HCT116 (cell line): Measurements from ENCODE around the gene LTBP1. TPM values are rescaled to one million over a fixed set of nuclear protein-coding genes. Genes with fewer than 3 reads are reported as not detected.

ENCODE experiments used
- ATAC-seq: fragments of 200-7000 bp; cut with Tn5 transposase; 2 replicates; pipeline ENCODE4 v1.9.1; 2020; ENCODE audit warnings: mild to moderate bottlenecking, moderate library complexity
- BruUV-seq: library from RNA; stranded (reverse); fragments of 400-500 nt; replicated peaks from 2 replicates; lab custom pipeline; 2021; lab: Mats Ljungman, UMichigan
- CTCF ChIA-PET: fragments of 300-600 bp; sonication (Branson Sonifier 250); formaldehyde crosslinking; loops from one replicate; lab custom pipeline; 2021; ENCODE audit warnings: antibody characterized with exemption; lab: Charles Lee
- POLR2A ChIA-PET: fragments of 300-600, 350-600 bp; sonication (Branson Sonifier 250); formaldehyde crosslinking; loops from one replicate; lab custom pipeline; 2021; ENCODE audit warnings: antibody characterized with exemption; lab: Charles Lee
- RAD21 ChIA-PET, 2 experiments: fragments of 300-600 bp; sonication (Branson Sonifier 250); formaldehyde crosslinking; loops; one replicate each; lab custom pipeline; 2023; ENCODE audit warnings: low total read pairs in 2 of 2; ENCODE audit not compliant: uncharacterized antibody in 2 of 2, unreplicated experiment in 2 of 2, low non-redundant PET in 1 of 2; lab: Charles Lee
- DNase-seq: peaks from one replicate; pipeline ENCODE4 v3.0.0-alpha.2; 2010; ENCODE audit warnings: low read depth, low spot score
- H2AFZ ChIP-seq: fragments of 200-600 bp; shearing (Covaris generic), sonication (generic); 2 replicates; pipeline ENCODE4 v1.6.1; 2017; ENCODE audit warnings: low read depth, mixed run types, mixed read lengths, antibody characterized with exemption, low read length; ENCODE audit not compliant: poor library complexity, severe bottlenecking
- H3K27ac ChIP-seq: 2 replicates; pipeline ENCODE4 v1.5.1; 2012; ENCODE audit warnings: low read depth, low read length
- H3K27me3 ChIP-seq: fragments of 200-600 bp; sonication (generic); 2 replicates; pipeline ENCODE4 v1.6.1; 2016; ENCODE audit warnings: mixed run types, low read length, mixed read lengths; ENCODE audit not compliant: insufficient read depth
- H3K36me3 ChIP-seq, 2 experiments: fragments of 200-500 bp in 1 of 2; fragments of 200-600 bp in 1 of 2; sonication (Bioruptor generic) in 1 of 2; sonication (generic) in 1 of 2; 2 replicates each; pipeline versions ENCODE4 v1.5.1 to v1.6.1; 2014 to 2016; ENCODE audit warnings: low read length in 2 of 2, inconsistent platforms in 1 of 2, mixed read lengths in 1 of 2, mixed run types in 1 of 2; ENCODE audit not compliant: insufficient read depth in 2 of 2, control insufficient read depth in 1 of 2
- H3K4me1 ChIP-seq, 2 experiments: fragments of 200-600 bp in 1 of 2; sonication (generic) in 1 of 2; 2 replicates each; pipeline versions ENCODE4 v1.5.1 to v1.6.1; 2012 to 2017; ENCODE audit warnings: low read length in 2 of 2, inconsistent platforms in 1 of 2, mild to moderate bottlenecking in 1 of 2, mixed read lengths in 1 of 2, mixed run types in 1 of 2, moderate library complexity in 1 of 2; ENCODE audit not compliant: insufficient read depth in 2 of 2, control insufficient read depth in 1 of 2
- H3K4me2 ChIP-seq: fragments of 200-600 bp; sonication (generic); 2 replicates; pipeline ENCODE4 v1.6.1; 2017; ENCODE audit warnings: mixed run types, low read length, mixed read lengths
- H3K4me3 ChIP-seq, 2 experiments: fragments of 200-600 bp in 1 of 2; sonication (generic) in 1 of 2; replicated peaks in 1 of 2; 2 replicates each; pipeline ENCODE4 v1.5.1; 2011 to 2016; ENCODE audit warnings: low read length in 2 of 2, control low read depth in 1 of 2, low read depth in 1 of 2, mild to moderate bottlenecking in 1 of 2, mixed read lengths in 1 of 2, mixed run types in 1 of 2
- H3K79me2 ChIP-seq: fragments of 200-600 bp; sonication (generic); 2 replicates; pipeline ENCODE4 v1.6.1; 2017; ENCODE audit warnings: mild to moderate bottlenecking, mixed run types, low read length, moderate library complexity, mixed read lengths; ENCODE audit not compliant: insufficient read depth
- H3K9ac ChIP-seq: fragments of 200-600 bp; sonication (generic); 2 replicates; pipeline ENCODE4 v1.6.1; 2016; ENCODE audit warnings: low read length, mixed read lengths
- H3K9me2 ChIP-seq: fragments of 200-600 bp; sonication (generic), shearing (Covaris generic); 2 replicates; pipeline ENCODE4 v1.6.1; 2017; ENCODE audit warnings: mixed run types, mild to moderate bottlenecking, moderate library complexity; ENCODE audit not compliant: insufficient read depth
- H3K9me3 ChIP-seq, 2 experiments: fragments of 200-500 bp in 1 of 2; fragments of 200-600 bp in 1 of 2; sonication (Bioruptor generic) in 1 of 2; sonication (generic) in 1 of 2; 2 replicates each; pipeline ENCODE4 v1.6.1; 2014 to 2017; ENCODE audit warnings: low read length in 2 of 2, mixed read lengths in 2 of 2, inconsistent platforms in 1 of 2, low read depth in 1 of 2, mild to moderate bottlenecking in 1 of 2, mixed run types in 1 of 2, moderate library complexity in 1 of 2; ENCODE audit not compliant: control insufficient read depth in 1 of 2, insufficient read depth in 1 of 2
- H4K20me1 ChIP-seq: fragments of 200-600 bp; sonication (generic), shearing (Covaris generic); 2 replicates; pipeline ENCODE4 v1.6.1; 2017; ENCODE audit warnings: mixed run types, mild to moderate bottlenecking, moderate library complexity; ENCODE audit not compliant: insufficient read depth
- CBX3 ChIP-seq: IDR thresholded peaks from 2 replicates; pipeline ENCODE4 v1.6.1; 2012; ENCODE audit warnings: low read depth
- EGR1 ChIP-seq: IDR thresholded peaks from 2 replicates; pipeline ENCODE4 v1.6.1; 2012; ENCODE audit warnings: low read depth
- ELF1 ChIP-seq: IDR thresholded peaks from 2 replicates; pipeline ENCODE4 v1.6.1; 2012; ENCODE audit warnings: low read depth, borderline replicate concordance
- EZH2 ChIP-seq: fragments of 200-600 bp; sonication (generic); IDR thresholded peaks from 2 replicates; pipeline ENCODE4 v1.6.1; 2017; ENCODE audit warnings: antibody characterized with exemption, mixed run types
- FOSL1 ChIP-seq: IDR thresholded peaks from 2 replicates; pipeline ENCODE4 v1.6.1; 2012; ENCODE audit warnings: low read depth
- JUND ChIP-seq: IDR thresholded peaks from 2 replicates; pipeline ENCODE4 v1.6.1; 2012
- POLR2A ChIP-seq: IDR thresholded peaks from 2 replicates; pipeline ENCODE4 v1.7.0; 2011; ENCODE audit warnings: borderline replicate concordance; ENCODE audit not compliant: insufficient read depth, insufficient read length; ENCODE audit errors: extremely low read depth
- POLR2AphosphoS5 ChIP-seq: IDR thresholded peaks from 2 replicates; pipeline ENCODE4 v1.6.1; 2011; ENCODE audit warnings: mild to moderate bottlenecking, low read depth, low read length, moderate library complexity
- RAD21 ChIP-seq: IDR thresholded peaks from 2 replicates; pipeline ENCODE4 v1.6.1; 2012; ENCODE audit warnings: low read depth, mild to moderate bottlenecking
- SIN3A ChIP-seq: IDR thresholded peaks from 2 replicates; pipeline ENCODE4 v1.6.1; 2012; ENCODE audit warnings: low read depth
- SP1 ChIP-seq: IDR thresholded peaks from 2 replicates; pipeline ENCODE4 v1.6.1; 2012; ENCODE audit warnings: low read depth
- TCF7L2 ChIP-seq: IDR thresholded peaks from 2 replicates; pipeline ENCODE4 v1.7.0; 2011; ENCODE audit warnings: borderline replicate concordance, inconsistent platforms; ENCODE audit not compliant: insufficient read depth, insufficient read length; ENCODE audit errors: extremely low read depth
- ZFX ChIP-seq: fragments of 450-650 bp; IDR thresholded peaks from 2 replicates; pipeline ENCODE4 v1.6.1; 2017
- ZNF274 ChIP-seq: fragments of 200-500 bp; sonication (Bioruptor generic); IDR thresholded peaks from 2 replicates; pipeline ENCODE4 v1.6.1; 2014; ENCODE audit warnings: mild to moderate bottlenecking, low read depth, low read length, inconsistent platforms
- intact Hi-C: fragments of 100-400 bp; cut with micrococcal nuclease; formaldehyde crosslinking; loops from 2 replicates; pipeline ENCODE4 v1.10.0; 2022
- total RNA-seq: library from RNA; stranded (reverse); gene quantifications from one replicate; pipeline ENCODE4 v1.2.1, GENCODE V29; 2021; ENCODE audit not compliant: unreplicated experiment
- TF ChIP-seq, protein P1 (sequence below): IDR thresholded peaks from 2 replicates; pipeline ENCODE4 v1.6.1; 2012
- TF ChIP-seq, protein P2 (sequence below): IDR thresholded peaks from 2 replicates; pipeline ENCODE4 v1.6.1; 2012; ENCODE audit warnings: low read depth
- TF ChIP-seq, protein P3 (sequence below), 3 experiments: fragments of 200-600 bp in 1 of 3; sonication (generic) in 1 of 3; IDR thresholded peaks in 2 of 3; conservative IDR thresholded peaks in 1 of 3; 2 replicates each; pipeline ENCODE4 v1.5.1; 2012 to 2017; ENCODE audit warnings: low read depth in 2 of 3, low read length in 2 of 3, antibody characterized with exemption in 1 of 3, borderline replicate concordance in 1 of 3, control low read depth in 1 of 3, mild to moderate bottlenecking in 1 of 3, mixed read lengths in 1 of 3, mixed run types in 1 of 3, moderate library complexity in 1 of 3; ENCODE audit not compliant: insufficient read depth in 1 of 3
- TF ChIP-seq, protein P4 (sequence below): IDR thresholded peaks from 2 replicates; pipeline ENCODE4 v1.6.1; 2012
- TF ChIP-seq, protein P5 (sequence below): IDR thresholded peaks from 2 replicates; pipeline ENCODE4 v1.6.1; 2011; ENCODE audit warnings: mild to moderate bottlenecking, low read length, moderate library complexity; ENCODE audit not compliant: insufficient replicate concordance; ENCODE audit errors: extremely low read depth

The LTBP1 gene
- total RNA-seq, 1 experiment from 2014 or later = 5.1 TPM

DNA sequence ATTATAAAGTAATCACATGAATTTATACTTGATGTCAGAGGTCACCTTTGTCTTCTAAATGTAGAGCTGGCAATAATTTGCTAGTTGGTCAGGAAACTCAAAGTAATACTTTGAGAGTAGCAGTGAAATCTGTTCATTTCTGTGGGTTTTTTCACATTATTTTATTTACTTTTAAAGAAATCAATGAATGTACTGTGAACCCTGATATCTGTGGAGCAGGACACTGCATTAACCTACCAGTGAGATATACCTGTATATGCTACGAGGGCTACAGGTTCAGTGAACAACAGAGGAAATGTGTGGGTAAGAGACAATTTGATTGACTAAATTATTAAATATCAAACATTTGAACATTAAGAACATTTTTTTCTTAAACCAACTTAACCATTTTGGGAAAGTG, 326.7 kb downstream of the LTBP1 start:
- intact Hi-C loops = loop anchor here (5.0 kb wide), 1 partner anchor 501 kb away; no protein-coding TSS in a partner anchor
- Histone ChIP-seq H2AFZ (no peak overlapping the region), H3K79me2 (no peaks in the 10 kb centered on the region), H4K20me1 (no peaks in the 10 kb centered on the region), H3K4me3 (no peak overlapping the region), H3K27ac (no peak overlapping the region), H3K4me2 (no peak overlapping the region), H3K36me3 (no peaks in the 10 kb centered on the region), H3K9me2 (no peaks in the 10 kb centered on the region), H3K9ac (no peak overlapping the region), H3K9me3 (no peaks in the 10 kb centered on the region), H3K4me1 (peaks cover 0 to 7% of the 10 kb centered on the region in 2 experiments; a peak in 2 of 4 replicates), H3K27me3 (no peaks in the 10 kb centered on the region)
- POLR2A ChIA-PET = no interaction called here
- BruUV-seq = no TSS peak
- no peak for DNase-seq
- no peak for ATAC-seq
- CTCF ChIA-PET = no interaction called here
- no peak for TF ChIP-seq ZNF274
- no peak for TF ChIP-seq SIN3A
- TF ChIP-seq, protein P1, sequence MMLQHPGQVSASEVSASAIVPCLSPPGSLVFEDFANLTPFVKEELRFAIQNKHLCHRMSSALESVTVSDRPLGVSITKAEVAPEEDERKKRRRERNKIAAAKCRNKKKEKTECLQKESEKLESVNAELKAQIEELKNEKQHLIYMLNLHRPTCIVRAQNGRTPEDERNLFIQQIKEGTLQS = no peak
- no peak for TF ChIP-seq POLR2AphosphoS5
- no peak for TF ChIP-seq ZFX
- no peak for TF ChIP-seq JUND
- no peak for TF ChIP-seq POLR2A
- TF ChIP-seq TCF7L2 = no peak
- TF ChIP-seq, protein P2, sequence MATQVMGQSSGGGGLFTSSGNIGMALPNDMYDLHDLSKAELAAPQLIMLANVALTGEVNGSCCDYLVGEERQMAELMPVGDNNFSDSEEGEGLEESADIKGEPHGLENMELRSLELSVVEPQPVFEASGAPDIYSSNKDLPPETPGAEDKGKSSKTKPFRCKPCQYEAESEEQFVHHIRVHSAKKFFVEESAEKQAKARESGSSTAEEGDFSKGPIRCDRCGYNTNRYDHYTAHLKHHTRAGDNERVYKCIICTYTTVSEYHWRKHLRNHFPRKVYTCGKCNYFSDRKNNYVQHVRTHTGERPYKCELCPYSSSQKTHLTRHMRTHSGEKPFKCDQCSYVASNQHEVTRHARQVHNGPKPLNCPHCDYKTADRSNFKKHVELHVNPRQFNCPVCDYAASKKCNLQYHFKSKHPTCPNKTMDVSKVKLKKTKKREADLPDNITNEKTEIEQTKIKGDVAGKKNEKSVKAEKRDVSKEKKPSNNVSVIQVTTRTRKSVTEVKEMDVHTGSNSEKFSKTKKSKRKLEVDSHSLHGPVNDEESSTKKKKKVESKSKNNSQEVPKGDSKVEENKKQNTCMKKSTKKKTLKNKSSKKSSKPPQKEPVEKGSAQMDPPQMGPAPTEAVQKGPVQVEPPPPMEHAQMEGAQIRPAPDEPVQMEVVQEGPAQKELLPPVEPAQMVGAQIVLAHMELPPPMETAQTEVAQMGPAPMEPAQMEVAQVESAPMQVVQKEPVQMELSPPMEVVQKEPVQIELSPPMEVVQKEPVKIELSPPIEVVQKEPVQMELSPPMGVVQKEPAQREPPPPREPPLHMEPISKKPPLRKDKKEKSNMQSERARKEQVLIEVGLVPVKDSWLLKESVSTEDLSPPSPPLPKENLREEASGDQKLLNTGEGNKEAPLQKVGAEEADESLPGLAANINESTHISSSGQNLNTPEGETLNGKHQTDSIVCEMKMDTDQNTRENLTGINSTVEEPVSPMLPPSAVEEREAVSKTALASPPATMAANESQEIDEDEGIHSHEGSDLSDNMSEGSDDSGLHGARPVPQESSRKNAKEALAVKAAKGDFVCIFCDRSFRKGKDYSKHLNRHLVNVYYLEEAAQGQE = no peak
- TF ChIP-seq EGR1 = no peak
- no peak for TF ChIP-seq ELF1
- no peak for TF ChIP-seq RAD21
- no peak for TF ChIP-seq FOSL1
- TF ChIP-seq, protein P3, sequence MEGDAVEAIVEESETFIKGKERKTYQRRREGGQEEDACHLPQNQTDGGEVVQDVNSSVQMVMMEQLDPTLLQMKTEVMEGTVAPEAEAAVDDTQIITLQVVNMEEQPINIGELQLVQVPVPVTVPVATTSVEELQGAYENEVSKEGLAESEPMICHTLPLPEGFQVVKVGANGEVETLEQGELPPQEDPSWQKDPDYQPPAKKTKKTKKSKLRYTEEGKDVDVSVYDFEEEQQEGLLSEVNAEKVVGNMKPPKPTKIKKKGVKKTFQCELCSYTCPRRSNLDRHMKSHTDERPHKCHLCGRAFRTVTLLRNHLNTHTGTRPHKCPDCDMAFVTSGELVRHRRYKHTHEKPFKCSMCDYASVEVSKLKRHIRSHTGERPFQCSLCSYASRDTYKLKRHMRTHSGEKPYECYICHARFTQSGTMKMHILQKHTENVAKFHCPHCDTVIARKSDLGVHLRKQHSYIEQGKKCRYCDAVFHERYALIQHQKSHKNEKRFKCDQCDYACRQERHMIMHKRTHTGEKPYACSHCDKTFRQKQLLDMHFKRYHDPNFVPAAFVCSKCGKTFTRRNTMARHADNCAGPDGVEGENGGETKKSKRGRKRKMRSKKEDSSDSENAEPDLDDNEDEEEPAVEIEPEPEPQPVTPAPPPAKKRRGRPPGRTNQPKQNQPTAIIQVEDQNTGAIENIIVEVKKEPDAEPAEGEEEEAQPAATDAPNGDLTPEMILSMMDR (IDR thresholded peaks at IDR 0.05 in 2 of 3, conservative IDR thresholded peaks at IDR 0.05 in 1 of 3; ENCODE audit: borderline replicate concordance in 1 of 3, insufficient read depth in 1 of 3, low read depth in 2 of 3, low read length in 2 of 3) = no peak
- TF ChIP-seq, protein P4, sequence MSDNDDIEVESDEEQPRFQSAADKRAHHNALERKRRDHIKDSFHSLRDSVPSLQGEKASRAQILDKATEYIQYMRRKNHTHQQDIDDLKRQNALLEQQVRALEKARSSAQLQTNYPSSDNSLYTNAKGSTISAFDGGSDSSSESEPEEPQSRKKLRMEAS = no peak
- TF ChIP-seq, protein P5, sequence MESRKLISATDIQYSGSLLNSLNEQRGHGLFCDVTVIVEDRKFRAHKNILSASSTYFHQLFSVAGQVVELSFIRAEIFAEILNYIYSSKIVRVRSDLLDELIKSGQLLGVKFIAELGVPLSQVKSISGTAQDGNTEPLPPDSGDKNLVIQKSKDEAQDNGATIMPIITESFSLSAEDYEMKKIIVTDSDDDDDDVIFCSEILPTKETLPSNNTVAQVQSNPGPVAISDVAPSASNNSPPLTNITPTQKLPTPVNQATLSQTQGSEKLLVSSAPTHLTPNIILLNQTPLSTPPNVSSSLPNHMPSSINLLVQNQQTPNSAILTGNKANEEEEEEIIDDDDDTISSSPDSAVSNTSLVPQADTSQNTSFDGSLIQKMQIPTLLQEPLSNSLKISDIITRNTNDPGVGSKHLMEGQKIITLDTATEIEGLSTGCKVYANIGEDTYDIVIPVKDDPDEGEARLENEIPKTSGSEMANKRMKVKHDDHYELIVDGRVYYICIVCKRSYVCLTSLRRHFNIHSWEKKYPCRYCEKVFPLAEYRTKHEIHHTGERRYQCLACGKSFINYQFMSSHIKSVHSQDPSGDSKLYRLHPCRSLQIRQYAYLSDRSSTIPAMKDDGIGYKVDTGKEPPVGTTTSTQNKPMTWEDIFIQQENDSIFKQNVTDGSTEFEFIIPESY = no peak
- no peak for TF ChIP-seq EZH2
- TF ChIP-seq SP1 = no peak
- TF ChIP-seq CBX3 = no peak
- RAD21 ChIA-PET = no interaction called here
